GM18870 (cell line): Measurements from ENCODE around the gene DCLK1.

ENCODE experiments used
- ATAC-seq: cut with Tn5 transposase; IDR thresholded peaks from one replicate; pipeline ENCODE4 v1.9.1; 2021; ENCODE audit warnings: moderate library complexity; ENCODE audit not compliant: unreplicated experiment

The DCLK1 gene

DNA sequence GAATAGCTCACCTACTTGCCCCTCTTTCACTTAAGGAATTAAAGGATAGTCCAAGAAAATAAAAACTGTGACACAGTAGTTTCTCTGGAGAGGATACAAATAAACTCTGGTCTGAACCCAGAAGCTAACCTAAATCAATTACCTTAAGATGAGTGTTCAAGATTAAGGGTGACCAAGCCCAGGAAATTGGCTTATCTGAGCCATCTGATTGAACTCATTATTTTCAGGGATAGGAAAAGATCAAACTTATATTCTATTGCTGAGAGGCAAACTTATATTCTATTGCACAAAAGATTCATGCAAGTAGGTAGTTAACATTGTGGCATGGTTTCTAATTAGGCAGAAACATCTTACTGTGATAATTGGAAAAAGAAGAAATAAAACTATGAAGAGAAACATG, 175.1 kb downstream of the DCLK1 start:
- ATAC-seq: no peak

DNA sequence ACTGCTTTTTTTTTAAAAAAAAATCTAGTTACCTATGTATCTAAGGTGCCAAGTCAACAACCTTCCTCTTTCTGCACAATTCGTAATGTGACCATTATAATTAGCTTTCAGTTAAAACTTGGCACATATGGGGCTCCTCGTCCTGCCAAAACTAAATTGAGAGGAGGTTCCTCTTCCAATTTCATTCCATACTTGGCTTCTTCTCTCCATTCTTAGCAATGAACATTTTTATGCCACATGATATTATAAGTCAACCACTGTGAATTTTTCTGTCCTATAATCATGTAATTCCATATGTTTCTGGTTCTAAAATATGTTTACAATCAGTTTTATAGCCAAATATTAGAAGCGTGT, 177.0 kb downstream of the DCLK1 start:
- no peak for ATAC-seq

DNA sequence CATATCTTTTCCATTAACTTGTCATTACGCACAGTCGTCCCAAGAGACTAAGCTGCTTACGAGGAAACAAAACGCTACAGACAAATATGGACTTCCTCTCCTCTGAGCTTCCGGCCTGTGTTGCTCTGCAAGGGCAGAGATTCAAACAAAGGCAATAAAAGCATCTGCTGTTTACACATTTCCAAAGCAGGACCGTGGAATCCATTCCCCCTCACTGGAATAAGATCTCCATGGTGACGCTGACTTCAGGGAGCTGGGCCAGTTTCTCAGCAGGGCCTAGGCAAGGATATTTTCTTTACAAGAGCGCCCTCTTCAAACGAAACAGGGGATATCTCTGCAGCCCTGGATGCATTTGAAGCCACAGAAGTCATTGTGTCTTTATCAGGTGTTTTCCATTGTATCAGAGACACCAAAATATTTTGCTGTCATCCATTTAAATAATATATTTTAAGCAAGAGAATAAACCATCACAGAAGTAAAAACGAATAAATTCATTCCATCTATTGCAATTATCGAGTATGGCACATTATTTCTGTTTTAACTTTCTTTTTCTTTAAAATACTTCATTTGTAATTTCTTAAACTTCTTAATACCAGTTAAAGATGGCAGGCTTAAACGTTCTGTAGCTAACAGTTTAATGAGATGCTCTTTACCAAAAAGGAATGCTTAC, 177.5 kb downstream of the DCLK1 start:
- peak; percentile 67 for ATAC-seq

DNA sequence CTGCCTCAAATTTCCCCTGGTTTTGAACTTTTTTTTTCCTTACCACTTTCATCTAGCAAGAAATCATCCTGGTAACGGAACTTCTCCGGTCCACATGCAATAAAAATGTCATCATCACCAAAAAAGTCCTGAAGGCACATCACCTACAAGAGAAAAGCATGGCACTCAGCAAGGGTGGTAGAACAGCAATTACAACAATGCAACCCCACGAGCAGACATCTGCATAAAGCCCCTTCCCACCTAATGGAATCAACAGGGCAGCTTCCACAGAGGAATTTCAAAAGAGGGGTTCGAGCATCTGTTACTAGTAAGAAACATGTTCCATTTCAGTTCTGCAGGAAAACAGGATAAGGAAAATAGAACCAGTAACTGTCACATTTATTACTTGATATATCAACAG, 183.9 kb downstream of the DCLK1 start:
- no peak for ATAC-seq

- no peak for ATAC-seq
These were observed 185.8 kb downstream of the DCLK1 start for GRCh38 chr13:35945368-35945767.

GRCh38 chr13:35941374-35941773, 189.8 kb downstream of the DCLK1 start:
- no peak for ATAC-seq

DNA sequence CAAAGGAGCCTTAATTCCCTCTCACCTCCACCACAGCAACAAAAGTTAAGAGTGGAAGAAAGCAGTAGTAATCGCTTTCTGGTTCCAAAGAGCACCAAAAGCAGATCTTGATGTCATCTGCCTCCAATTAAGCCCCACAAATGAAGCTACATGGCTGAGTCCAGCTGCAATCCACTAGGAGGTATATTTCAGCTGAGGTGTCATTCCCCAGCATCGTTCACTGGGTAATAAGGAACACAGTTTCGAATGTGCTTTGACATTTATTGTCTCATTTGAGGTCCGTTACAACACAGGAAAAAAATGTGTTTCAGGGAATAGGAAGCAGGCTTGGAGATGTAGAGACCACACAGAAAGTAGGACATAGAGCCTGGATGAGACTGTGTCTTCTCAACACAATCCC, 190.4 kb downstream of the DCLK1 start:
- no peak for ATAC-seq

- no peak for ATAC-seq
These were observed 194.8 kb downstream of the DCLK1 start for GRCh38 chr13:35936246-35936978.

GRCh38 chr13:35930665-35931631, 200.2 kb downstream of the DCLK1 start:
- ATAC-seq: peak; percentile 97

DNA sequence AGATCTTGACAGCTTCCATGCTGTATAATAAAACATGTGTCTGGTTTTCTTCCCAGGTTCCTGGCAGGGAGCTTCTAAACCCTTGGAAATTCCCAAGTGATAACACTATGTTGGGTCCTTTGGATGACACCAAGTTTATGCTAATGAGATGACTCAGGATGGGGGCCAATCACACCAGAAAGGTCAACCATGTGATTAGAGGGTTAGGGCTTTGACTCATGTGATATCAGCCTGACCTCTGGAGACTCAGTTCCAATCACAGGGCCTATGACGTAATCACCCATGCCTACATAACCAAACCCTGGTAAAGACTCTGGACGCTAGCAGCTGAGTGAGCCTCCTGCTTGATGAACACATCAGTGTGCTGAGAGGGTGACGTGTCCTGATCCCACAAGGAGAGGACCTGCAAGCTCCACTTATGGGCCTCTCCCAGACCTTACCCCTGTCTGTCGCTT, 203.6 kb downstream of the DCLK1 start:
- ATAC-seq: no peak

DNA sequence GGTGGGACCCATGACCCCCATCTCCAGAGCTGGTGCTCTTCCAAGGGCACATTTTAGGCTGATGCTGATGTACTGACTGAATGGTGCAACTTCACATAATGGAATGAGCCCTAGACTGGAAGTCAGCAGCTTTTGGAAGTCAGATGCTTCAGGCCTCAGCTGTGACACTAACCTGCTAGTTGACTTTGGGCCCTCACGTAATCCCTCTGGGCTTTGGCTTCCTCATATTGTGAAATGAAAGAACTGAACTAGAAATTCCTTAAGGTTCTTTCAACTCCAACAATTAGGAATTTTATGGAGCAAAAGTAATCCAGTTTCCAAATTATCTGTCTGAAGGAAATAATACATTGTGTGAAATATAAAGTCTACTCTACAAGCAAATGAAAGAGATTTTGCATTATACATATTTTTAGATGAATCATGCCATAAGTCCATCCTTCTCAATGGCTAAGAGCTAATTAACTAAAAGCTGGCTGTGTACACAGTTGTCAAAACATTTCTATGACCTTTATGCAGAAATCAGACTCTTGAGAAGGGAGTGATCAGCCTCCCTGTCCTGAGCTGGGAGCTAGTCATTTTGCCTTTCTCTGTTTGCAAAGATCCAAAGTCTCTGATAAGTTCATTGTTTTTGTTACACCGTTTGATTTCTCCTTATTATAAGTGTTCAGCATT, 204.2 kb downstream of the DCLK1 start:
- no peak for ATAC-seq

- no peak for ATAC-seq
These were observed 205.5 kb downstream of the DCLK1 start for GRCh38 chr13:35925669-35926068.

DNA sequence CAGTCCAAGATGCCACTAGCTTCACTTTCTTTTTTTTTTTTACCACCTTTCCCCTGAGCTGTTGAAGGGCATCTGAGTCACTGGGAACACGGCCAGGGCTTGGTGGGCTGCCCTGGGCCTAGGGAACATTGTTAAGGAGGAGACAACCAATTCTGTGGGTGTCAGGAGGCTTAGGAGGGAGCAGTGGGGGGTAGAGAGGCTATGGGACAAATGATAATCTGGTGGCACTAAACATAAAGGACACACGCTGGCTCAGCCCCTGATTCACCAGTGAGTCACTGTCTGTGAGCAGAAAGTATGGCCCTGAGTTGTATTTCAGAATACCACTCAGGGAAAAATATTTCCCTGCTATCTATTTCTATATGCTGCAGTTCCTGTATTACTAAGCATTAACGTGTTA, 207.8 kb downstream of the DCLK1 start:
- ATAC-seq: no peak

DNA sequence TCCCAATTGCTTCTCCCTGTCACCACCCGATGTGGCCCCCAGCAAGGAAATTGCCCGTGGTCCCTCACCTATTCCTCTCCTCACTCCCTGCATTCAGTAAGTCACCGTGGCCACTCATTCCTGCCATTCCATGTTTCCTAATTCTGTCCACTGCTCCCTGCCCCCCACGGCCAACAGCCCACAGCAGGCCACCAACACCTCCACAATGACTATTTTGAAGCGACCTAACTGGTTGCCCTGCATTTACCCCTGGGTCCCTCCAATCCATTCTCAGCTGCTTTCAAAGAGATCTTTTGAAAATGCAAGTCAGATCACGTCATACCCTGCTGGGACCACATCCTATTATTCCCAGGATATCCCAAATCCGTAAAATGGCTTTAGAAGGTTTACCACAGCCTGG, 210.4 kb downstream of the DCLK1 start:
- no peak for ATAC-seq

DNA sequence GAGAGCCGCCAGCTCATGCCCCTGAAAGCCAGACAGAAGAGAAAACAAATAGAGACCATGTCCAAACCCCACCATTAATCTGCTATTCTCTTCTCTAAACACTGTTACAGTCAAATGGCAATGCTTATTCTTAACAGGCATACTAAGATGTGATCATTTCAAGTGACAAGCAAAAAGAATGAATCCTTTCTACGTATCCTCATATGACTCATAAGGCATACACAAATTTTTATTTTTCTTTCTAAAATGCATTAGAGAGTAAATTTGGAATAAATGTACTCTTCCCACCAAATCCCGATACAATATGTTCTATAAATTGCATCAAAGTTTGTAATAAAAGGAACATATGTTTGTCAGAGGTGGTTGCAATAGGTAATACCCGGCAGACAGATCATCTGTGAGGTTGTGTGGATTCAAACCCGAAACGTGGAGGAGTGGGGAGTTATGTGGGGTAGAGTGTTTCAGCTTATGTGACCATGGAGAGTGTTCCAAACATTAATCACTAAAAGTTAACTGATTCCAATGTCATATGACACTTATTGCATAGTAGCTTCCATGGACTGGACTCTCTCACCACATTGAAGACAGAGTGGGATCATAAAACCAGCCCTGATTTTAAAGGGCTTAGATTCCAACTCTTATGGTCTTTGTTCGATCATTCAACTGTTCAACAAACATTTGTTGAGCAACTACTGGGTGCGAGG, 213.1 kb downstream of the DCLK1 start:
- ATAC-seq: no peak

DNA sequence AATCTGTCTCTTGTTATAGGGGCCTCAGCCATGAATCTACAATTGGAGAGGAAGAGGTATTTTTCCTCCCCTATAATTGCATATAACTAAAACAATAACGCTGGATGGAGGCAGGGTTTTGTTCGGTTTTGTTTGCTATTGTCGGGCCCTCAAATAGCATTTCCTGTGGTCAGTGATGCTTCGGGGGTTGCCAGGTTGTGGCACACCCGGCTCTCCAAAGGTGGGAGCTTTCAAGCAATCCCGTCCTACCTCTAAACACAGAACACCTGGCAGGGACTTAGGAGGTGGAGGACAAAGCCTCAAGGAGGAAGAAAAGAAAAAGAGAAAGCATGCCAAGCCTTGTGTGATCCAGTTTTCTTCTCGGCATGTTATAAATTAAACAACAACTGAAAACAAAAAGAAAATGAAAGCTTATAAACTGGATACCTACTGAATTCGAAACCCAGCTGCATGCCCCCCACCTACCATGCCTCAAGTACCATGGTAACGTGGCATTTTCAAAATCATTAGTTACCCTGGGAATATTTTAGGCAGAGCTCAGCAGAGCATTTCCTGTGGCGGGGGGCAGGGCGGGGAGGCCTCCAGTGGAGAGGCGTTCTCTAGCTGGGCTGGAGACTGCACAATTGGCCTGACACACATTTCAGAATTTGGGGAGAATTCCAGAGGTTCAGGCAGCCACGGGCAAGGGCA, 213.8 kb downstream of the DCLK1 start:
- peak; percentile 67 for ATAC-seq

DNA sequence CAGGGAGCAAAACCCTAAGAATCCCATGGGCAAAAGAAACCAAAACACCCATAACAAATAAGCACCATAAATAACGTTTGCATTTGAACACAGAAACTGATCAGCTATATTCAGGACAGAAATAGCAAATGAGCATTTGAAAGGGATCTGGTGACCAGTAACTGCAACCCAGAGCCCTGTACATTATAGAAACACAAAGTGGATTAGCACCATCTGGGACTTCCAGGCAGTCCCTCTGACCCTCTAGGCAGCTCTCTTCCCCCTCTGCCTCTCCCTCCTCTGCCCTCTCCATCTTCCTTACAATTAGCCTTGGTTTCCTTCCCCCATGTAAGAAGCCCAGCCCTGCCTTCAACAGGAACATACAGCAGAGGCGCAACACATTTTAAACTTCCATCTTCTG, 215.0 kb downstream of the DCLK1 start:
- ATAC-seq: no peak

DNA sequence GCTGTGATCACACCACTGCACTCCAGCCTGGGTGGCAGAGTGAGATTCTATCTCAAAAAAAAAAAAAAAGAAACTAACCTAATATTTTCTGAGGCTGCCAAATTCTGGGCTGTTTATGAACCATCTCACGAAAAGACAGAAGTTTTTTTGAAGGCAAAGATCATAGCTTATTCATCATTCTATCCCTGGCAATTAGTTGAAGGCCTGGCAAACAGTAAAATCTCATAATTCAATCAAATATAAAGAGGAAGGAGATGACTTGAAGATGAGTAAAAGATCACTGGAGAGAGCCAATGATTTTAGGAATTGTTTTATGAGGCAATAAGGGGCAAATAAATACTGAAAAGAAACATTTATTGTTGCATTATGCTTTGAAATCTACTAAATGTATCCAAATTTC, 216.5 kb downstream of the DCLK1 start:
- ATAC-seq: no peak

- no peak for ATAC-seq
These were observed 218.3 kb downstream of the DCLK1 start for GRCh38 chr13:35912841-35913240.
